GM12873 (cell line): ENCODE data around the gene PGAP2.
A peak's percentile ranks its signal among the peaks of the same experiment; 100 is the strongest.

Source experiments
- TF ChIP-seq, protein P1 (sequence below): IDR thresholded peaks from 2 replicates; pipeline ENCODE4 v1.5.1; 2012; ENCODE audit warnings: low read depth, mild to moderate bottlenecking, moderate library complexity, low read length, control low read depth; ENCODE audit not compliant: insufficient read depth; ENCODE audit errors: missing control alignments

PGAP2 gene

GRCh38 chr11:3836903-3837302, 28.5 kb downstream of the PGAP2 start:
- TF ChIP-seq, protein P1, sequence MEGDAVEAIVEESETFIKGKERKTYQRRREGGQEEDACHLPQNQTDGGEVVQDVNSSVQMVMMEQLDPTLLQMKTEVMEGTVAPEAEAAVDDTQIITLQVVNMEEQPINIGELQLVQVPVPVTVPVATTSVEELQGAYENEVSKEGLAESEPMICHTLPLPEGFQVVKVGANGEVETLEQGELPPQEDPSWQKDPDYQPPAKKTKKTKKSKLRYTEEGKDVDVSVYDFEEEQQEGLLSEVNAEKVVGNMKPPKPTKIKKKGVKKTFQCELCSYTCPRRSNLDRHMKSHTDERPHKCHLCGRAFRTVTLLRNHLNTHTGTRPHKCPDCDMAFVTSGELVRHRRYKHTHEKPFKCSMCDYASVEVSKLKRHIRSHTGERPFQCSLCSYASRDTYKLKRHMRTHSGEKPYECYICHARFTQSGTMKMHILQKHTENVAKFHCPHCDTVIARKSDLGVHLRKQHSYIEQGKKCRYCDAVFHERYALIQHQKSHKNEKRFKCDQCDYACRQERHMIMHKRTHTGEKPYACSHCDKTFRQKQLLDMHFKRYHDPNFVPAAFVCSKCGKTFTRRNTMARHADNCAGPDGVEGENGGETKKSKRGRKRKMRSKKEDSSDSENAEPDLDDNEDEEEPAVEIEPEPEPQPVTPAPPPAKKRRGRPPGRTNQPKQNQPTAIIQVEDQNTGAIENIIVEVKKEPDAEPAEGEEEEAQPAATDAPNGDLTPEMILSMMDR: no peak

DNA sequence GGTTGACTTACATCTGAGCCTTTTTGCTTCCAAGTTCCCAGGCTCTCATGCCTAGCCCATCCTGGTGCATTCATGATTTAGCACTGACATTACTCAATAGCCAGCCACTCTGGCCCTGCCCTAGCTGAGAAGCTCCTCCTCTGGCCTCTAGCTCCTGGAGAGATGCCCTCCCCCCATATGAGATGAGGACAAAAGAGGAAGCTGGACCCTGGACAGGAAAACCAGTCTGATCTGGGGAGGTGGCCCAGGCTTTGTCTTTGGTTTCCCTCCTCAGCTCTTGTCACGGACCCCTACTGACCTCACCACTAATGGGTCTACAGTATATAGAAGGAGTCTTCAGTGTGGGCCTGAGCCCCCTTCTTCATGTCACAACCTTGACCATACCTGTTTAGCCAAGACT, 29.4 kb downstream of the PGAP2 start:
- TF ChIP-seq, protein P1: no peak

DNA sequence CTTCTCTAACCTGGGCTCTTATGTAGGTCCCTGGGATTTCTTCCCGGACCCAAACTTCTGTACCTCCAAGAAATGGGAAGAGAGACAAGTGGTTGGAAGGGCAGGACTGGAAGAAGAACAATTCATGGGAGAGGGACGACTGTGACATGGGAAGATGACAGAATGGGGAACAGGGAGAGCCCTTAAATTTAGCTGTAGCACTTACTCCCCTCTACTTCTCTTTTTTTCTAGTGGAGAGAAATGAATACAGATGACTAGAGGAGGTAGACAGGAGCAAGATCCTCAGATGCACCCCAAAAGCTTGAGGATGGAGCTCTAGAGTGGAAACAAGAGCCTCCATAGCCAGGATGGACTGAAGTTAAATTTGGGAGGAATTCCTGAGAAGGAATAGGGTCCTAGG, 30.1 kb downstream of the PGAP2 start:
- TF ChIP-seq, protein P1: no peak

GRCh38 chr11:3840004-3840869, 31.9 kb downstream of the PGAP2 start:
- TF ChIP-seq, protein P1: no peak

DNA sequence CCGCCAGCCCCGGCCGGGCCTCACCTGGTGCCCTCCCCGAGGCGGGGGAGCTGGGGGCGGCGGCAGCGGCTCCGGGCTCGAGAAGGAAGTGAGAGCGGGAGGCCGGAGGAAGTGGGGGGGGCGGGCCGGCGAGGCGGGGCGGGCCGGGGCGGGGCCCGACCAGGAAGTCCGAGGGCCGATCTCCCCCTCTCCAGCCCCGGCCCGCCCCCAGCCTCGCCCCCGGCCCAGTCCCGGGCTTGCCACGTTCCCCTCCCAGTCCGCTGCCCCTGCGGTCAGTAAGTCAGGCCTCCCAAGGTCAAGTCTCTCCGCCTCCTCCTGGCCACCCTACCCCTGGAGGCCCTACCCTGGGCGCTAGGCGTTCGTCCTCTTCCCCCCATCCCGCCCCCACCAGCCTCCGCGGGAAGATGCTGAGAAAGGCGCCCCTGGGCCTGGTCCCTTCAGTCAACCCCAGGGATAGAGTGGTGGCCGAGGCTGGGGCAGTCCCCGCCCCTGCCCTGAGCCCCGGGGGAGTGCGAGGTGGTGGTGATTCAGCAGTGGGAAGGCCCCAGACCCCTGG, 32.6 kb downstream of the PGAP2 start, which contains the start of gene RHOG:
Gene RHOG, minus strand, starts transcription at position 90 of the 556 bp plus-strand sequence. CDS start 12,821 bp downstream, outside the sequence.
- TF ChIP-seq, protein P1: no peak

- TF ChIP-seq, protein P1: peak; percentile 83
Observed at GRCh38 chr11:3841426-3842350, 33.3 kb downstream of the PGAP2 start.
